Neuronal stem cell (in vitro differentiated cells): ENCODE measurements around the gene NEGR1.
"Not testable (repeated sequence)": the region's sequence is repeated elsewhere in the genome, so short reads cannot be mapped to it uniquely, and the experiment has no call there.

ENCODE experiments used
- DNase-seq: peaks from one replicate; pipeline ENCODE4 v3.0.0-alpha.2; 2013; ENCODE audit warnings: low spot score
- H2AFZ ChIP-seq: one replicate; pipeline ENCODE4 v1.6.1; 2013; ENCODE audit warnings: mild to moderate bottlenecking, low read length, inconsistent platforms
- H2AK5ac ChIP-seq: 2 replicates; pipeline ENCODE4 v1.6.1; 2013; ENCODE audit warnings: low read depth, mild to moderate bottlenecking, inconsistent platforms, low read length, moderate library complexity, mixed read lengths
- H2BK120ac ChIP-seq: 2 replicates; pipeline ENCODE4 v1.6.1; 2013; ENCODE audit warnings: low read depth, mild to moderate bottlenecking, inconsistent platforms, low read length, moderate library complexity, mixed read lengths
- H2BK12ac ChIP-seq: one replicate; pipeline ENCODE4 v1.6.1; 2013; ENCODE audit warnings: low read length, inconsistent platforms
- H2BK15ac ChIP-seq: 2 replicates; pipeline ENCODE4 v1.6.1; 2013; ENCODE audit warnings: mild to moderate bottlenecking, low read length, inconsistent platforms, mixed read lengths
- H2BK5ac ChIP-seq: one replicate; pipeline ENCODE4 v1.6.1; 2013; ENCODE audit warnings: inconsistent platforms, mild to moderate bottlenecking, low read length, moderate library complexity
- H3K14ac ChIP-seq: one replicate; pipeline ENCODE4 v1.6.1; 2013; ENCODE audit warnings: low read length, inconsistent platforms
- H3K18ac ChIP-seq: 2 replicates; pipeline ENCODE4 v1.6.1; 2013; ENCODE audit warnings: low read length, inconsistent platforms
- H3K23ac ChIP-seq: 2 replicates; pipeline ENCODE4 v1.6.1; 2013; ENCODE audit warnings: low read depth, mild to moderate bottlenecking, mixed read lengths, low read length, inconsistent platforms; ENCODE audit not compliant: poor library complexity
- H3K27ac ChIP-seq: replicated peaks from 3 replicates; pipeline ENCODE4 v1.5.1; 2013; ENCODE audit warnings: low read length, inconsistent platforms
- H3K27me3 ChIP-seq, 3 experiments: 2 replicates each; pipeline ENCODE4 v1.6.1; 2013; ENCODE audit warnings: low read length in 3 of 3, mild to moderate bottlenecking in 2 of 3, inconsistent platforms in 1 of 3, low read depth in 1 of 3, mixed read lengths in 1 of 3, moderate library complexity in 1 of 3; ENCODE audit not compliant: control insufficient read depth in 3 of 3, insufficient read depth in 3 of 3
- H3K36me3 ChIP-seq, 2 donors: replicated peaks in 1 of 2; 2 replicates each; pipeline ENCODE4 v1.6.1; 2013; ENCODE audit warnings: low read length in 2 of 2; ENCODE audit not compliant: control insufficient read depth in 2 of 2, insufficient read depth in 2 of 2
- H3K4ac ChIP-seq: 2 replicates; pipeline ENCODE4 v1.6.1; 2013; ENCODE audit warnings: inconsistent platforms, mild to moderate bottlenecking, low read length, moderate library complexity
- H3K4me1 ChIP-seq, 2 donors: 1 replicate in 1 of 2; 2 replicates in 1 of 2; pipeline ENCODE4 v1.6.1; 2013; ENCODE audit warnings: low read length in 2 of 2, low read depth in 1 of 2; ENCODE audit not compliant: control insufficient read depth in 2 of 2, insufficient read depth in 1 of 2
- H3K4me2 ChIP-seq: one replicate; pipeline ENCODE4 v1.6.1; 2013; ENCODE audit warnings: mild to moderate bottlenecking, low read length, inconsistent platforms; ENCODE audit not compliant: insufficient read depth, poor library complexity, severe bottlenecking
- H3K4me3 ChIP-seq, 2 donors: 2 replicates each; pipeline ENCODE4 v1.5.1; 2013; ENCODE audit warnings: low read length in 2 of 2, mild to moderate bottlenecking in 2 of 2, inconsistent platforms in 1 of 2, moderate library complexity in 1 of 2
- H3K79me1 ChIP-seq: one replicate; pipeline ENCODE4 v1.6.1; 2013; ENCODE audit warnings: low read depth, mild to moderate bottlenecking, inconsistent platforms, low read length, moderate library complexity
- H3K9ac ChIP-seq: one replicate; pipeline ENCODE4 v1.6.1; 2013; ENCODE audit warnings: mild to moderate bottlenecking, low read depth, low read length, inconsistent platforms; ENCODE audit not compliant: poor library complexity
- H3K9me3 ChIP-seq, 2 donors: replicated peaks in 1 of 2; 2 replicates each; pipeline versions ENCODE3 to v1.6.1; 2013; ENCODE audit warnings: low read length in 2 of 2, mild to moderate bottlenecking in 2 of 2, inconsistent platforms in 1 of 2, low read depth in 1 of 2, mixed read lengths in 1 of 2, moderate library complexity in 1 of 2; ENCODE audit not compliant: control insufficient read depth in 2 of 2, insufficient read depth in 1 of 2
- H4K8ac ChIP-seq: one replicate; pipeline ENCODE4 v1.6.1; 2013; ENCODE audit warnings: low read depth, mild to moderate bottlenecking, inconsistent platforms, low read length, moderate library complexity
- H4K91ac ChIP-seq: one replicate; pipeline ENCODE4 v1.6.1; 2013; ENCODE audit warnings: low read length, low read depth, mild to moderate bottlenecking, inconsistent platforms; ENCODE audit not compliant: poor library complexity
- WGBS, 2 donors: extraction: QIAGEN DNeasy Blood & Tissue Kit; methylation state at CpG; one replicate each; pipeline ENCODE4 v1.1.7; 2013; ENCODE audit warnings: missing lambda C conversion rate in 2 of 2, mixed read lengths in 1 of 2; ENCODE audit not compliant: insufficient read length in 2 of 2, insufficient replicate concordance in 1 of 2; ENCODE audit errors: extremely low coverage in 2 of 2; 5-methylcytosine and 5-hydroxymethylcytosine counted together

NEGR1 gene

DNA sequence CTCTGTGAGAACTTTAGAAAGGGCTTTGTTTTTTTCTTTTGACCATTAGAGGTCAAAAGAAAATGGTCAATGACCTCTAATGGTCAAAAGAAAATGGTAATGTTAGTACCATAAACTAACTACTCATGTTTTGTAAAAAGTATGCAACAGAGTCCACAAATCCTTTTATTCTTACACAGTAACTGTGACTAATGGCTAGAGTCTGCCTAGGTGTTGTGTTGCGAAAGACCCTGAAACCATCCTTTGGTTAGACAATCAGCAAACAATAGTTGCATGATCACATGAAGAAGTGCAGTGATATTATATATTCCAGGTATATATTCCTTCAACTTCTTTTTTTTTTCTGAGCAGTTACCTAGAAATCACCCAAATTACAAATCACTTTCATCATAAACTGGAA, 40.9 kb downstream of the NEGR1 start:
- H3K9ac ChIP-seq: no peak overlapping the region
- H3K4me3 ChIP-seq: no peak overlapping the region
- no peak overlapping the region for H2BK120ac ChIP-seq
- no peak overlapping the region for H3K18ac ChIP-seq
- no peaks in the 10 kb centered on the region for H3K27me3 ChIP-seq
- no peak overlapping the region for H3K4me2 ChIP-seq
- no peak overlapping the region for H3K14ac ChIP-seq
- H3K79me1 ChIP-seq: no peaks in the 10 kb centered on the region
- no peak overlapping the region for H2BK5ac ChIP-seq
- no peak overlapping the region for H3K27ac ChIP-seq
- H4K8ac ChIP-seq: no peak overlapping the region
- no peak overlapping the region for H3K23ac ChIP-seq
- no peak overlapping the region for H2AK5ac ChIP-seq
- H3K36me3 ChIP-seq: no peaks in the 10 kb centered on the region
- no CpG with 5 or more reads among the region's 1 CpG for WGBS, 2 donors
- DNase-seq: no peak
- no peak overlapping the region for H3K4ac ChIP-seq
- H2AFZ ChIP-seq: no peak overlapping the region
- H3K4me1 ChIP-seq: no peaks in the 10 kb centered on the region
- H2BK15ac ChIP-seq: no peak overlapping the region
- no peaks in the 10 kb centered on the region for H3K9me3 ChIP-seq
- no peak overlapping the region for H4K91ac ChIP-seq
- H2BK12ac ChIP-seq: no peak overlapping the region

DNA sequence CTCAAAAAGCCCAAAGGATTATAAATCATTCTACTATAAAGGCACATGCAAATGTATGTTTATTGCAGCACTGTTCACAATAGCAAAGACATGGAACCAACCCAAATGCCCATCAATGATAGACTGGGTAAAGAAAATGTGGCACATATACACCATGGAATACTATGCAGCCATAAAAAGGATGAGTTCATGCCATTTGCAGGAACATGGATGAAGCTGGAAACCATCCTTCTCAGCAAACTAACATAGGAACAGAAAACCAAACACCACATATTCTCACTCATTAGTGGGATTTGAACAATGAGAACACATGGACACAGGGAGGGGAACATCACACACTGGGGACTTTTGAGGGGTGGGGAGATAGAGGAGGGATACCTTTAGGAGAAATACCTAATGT, 46.4 kb downstream of the NEGR1 start:
- not testable (repeated sequence) for H3K4ac ChIP-seq, H3K4me3 ChIP-seq, H2AFZ ChIP-seq, H3K27me3 ChIP-seq, H3K9me3 ChIP-seq, H4K8ac ChIP-seq, H3K4me1 ChIP-seq, H3K36me3 ChIP-seq, H3K14ac ChIP-seq, H3K18ac ChIP-seq, H3K23ac ChIP-seq, H3K79me1 ChIP-seq, H2BK12ac ChIP-seq, H2AK5ac ChIP-seq, H3K9ac ChIP-seq, H2BK5ac ChIP-seq, H2BK15ac ChIP-seq, H3K4me2 ChIP-seq, H2BK120ac ChIP-seq, H3K27ac ChIP-seq, DNase-seq, H4K91ac ChIP-seq

DNA sequence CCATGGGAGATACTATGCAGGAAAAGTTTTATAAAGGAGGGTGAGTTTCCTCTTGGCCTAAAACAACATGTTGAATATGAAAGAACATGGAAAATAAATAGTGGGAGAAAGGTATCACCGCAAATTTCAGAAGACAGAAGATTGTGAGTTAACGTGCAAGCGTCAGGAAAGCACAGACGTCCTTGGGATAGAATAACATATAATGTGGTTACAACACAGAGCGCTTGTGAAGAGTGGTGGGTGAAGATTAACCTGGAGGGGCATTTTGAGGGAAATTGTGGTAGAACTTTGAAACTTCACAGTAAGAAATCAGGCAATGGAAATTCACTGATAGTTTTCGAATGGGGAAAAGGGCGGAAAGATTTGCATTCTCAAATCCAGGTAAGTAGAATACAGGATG, 47.3 kb downstream of the NEGR1 start:
- Histone ChIP-seq H3K4me3 (no peak overlapping the region), H2AK5ac (no peak overlapping the region), H3K9me3 (no peaks in the 10 kb centered on the region), H3K27me3 (no peaks in the 10 kb centered on the region), H2BK15ac (no peak overlapping the region), H2AFZ (no peak overlapping the region), H2BK5ac (no peak overlapping the region), H3K36me3 (no peaks in the 10 kb centered on the region), H3K79me1 (no peaks in the 10 kb centered on the region), H3K23ac (no peak overlapping the region), H3K4me1 (no peaks in the 10 kb centered on the region), H3K18ac (no peak overlapping the region), H2BK12ac (no peak overlapping the region), H3K4ac (no peak overlapping the region), H4K8ac (no peak overlapping the region), H3K9ac (no peak overlapping the region), H2BK120ac (no peak overlapping the region), H4K91ac (no peak overlapping the region), H3K27ac (no peak overlapping the region), H3K4me2 (no peak overlapping the region), H3K14ac (no peak overlapping the region)
- no CpG with 5 or more reads among the region's 7 CpGs for WGBS, 2 donors
- DNase-seq: no peak

DNA sequence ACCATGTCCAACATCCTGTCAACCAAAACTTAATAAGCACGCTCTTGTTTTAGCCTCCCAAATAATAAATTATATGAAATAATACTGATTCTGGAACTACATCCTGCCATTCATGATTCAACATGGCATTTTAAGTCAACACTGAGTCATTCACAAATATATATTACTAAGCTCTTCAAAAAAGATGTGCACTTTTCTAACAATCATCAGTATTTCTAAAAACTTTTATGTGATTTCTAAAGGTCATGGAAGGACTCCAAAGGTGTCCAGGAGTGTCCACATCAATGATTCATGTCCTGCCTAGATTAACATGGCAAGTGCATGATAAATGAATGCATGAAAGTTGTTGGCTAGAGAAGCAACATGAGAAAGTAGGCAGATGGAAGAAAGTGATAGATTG, 51.6 kb downstream of the NEGR1 start:
- Histone ChIP-seq H3K18ac (no peak overlapping the region), H4K91ac (no peak overlapping the region), H3K23ac (no peak overlapping the region), H2BK5ac (no peak overlapping the region), H3K4me1 (no peaks in the 10 kb centered on the region), H2AFZ (no peak overlapping the region), H3K27ac (no peak overlapping the region), H4K8ac (no peak overlapping the region), H2BK120ac (no peak overlapping the region), H3K4me3 (no peak overlapping the region), H3K27me3 (no peaks in the 10 kb centered on the region), H3K9ac (no peak overlapping the region), H3K9me3 (no peaks in the 10 kb centered on the region), H3K79me1 (no peaks in the 10 kb centered on the region), H3K14ac (no peak overlapping the region), H2BK15ac (no peak overlapping the region), H3K4me2 (no peak overlapping the region), H3K36me3 (no peaks in the 10 kb centered on the region), H2AK5ac (no peak overlapping the region), H3K4ac (no peak overlapping the region), H2BK12ac (no peak overlapping the region)
- DNase-seq: no peak
- WGBS, 2 donors: no CpG with 5 or more reads among the region's 1 CpG
